ENCODE results near the gene SLC38A3. TPM values are rescaled to one million over a fixed set of nuclear protein-coding genes. Genes with fewer than 3 reads are reported as not detected.

Gene SLC38A3
- total and polyA plus RNA-seq, 9 of the 15 experiments (the other 6 are each of a cell fraction or from before 2014, with no cell fraction given) = 0.09 to 0.38 (median 0.16) TPM; not detected in 6

DNA sequence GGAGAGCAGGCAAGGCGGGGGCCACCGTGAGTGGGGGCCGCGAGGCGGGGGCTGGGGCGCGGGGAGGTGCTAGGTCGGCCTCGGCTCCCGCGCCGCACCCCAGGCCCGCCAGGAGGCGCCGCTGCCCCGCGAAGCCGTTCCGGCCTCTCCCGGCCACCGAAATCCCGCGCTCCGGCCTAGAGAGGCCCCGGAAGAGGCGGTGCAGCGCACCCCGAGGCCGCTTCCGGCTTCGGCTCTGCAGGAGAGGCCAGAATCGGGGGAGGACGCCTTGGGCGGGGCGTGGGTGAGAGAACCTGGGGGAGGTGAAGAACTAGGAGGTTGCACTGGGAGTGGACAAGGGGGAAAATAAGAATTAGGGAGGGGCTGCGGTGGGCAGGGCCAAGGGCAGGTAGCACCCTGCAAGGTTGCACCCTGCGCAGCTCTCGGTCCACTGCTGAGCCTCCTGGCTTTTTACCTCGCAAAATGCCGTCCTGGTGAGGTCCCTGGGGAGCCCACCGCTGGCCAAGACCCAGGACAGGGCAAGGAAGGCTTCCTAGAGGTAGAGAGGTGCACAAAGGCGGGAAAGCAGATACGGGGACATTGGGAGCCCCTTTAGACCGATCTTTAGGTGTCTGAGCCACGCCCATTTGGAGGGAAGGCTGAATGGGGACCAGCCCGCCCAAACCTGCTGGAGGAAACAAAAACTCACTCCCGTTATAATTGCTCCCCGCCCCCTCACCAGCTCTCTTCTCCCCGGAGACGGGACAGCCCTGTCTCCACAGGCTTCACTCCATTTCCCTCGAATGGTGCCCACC lies 22.5 kb downstream of the SLC38A3 start (continued):
- TF ChIP-seq, protein P1, sequence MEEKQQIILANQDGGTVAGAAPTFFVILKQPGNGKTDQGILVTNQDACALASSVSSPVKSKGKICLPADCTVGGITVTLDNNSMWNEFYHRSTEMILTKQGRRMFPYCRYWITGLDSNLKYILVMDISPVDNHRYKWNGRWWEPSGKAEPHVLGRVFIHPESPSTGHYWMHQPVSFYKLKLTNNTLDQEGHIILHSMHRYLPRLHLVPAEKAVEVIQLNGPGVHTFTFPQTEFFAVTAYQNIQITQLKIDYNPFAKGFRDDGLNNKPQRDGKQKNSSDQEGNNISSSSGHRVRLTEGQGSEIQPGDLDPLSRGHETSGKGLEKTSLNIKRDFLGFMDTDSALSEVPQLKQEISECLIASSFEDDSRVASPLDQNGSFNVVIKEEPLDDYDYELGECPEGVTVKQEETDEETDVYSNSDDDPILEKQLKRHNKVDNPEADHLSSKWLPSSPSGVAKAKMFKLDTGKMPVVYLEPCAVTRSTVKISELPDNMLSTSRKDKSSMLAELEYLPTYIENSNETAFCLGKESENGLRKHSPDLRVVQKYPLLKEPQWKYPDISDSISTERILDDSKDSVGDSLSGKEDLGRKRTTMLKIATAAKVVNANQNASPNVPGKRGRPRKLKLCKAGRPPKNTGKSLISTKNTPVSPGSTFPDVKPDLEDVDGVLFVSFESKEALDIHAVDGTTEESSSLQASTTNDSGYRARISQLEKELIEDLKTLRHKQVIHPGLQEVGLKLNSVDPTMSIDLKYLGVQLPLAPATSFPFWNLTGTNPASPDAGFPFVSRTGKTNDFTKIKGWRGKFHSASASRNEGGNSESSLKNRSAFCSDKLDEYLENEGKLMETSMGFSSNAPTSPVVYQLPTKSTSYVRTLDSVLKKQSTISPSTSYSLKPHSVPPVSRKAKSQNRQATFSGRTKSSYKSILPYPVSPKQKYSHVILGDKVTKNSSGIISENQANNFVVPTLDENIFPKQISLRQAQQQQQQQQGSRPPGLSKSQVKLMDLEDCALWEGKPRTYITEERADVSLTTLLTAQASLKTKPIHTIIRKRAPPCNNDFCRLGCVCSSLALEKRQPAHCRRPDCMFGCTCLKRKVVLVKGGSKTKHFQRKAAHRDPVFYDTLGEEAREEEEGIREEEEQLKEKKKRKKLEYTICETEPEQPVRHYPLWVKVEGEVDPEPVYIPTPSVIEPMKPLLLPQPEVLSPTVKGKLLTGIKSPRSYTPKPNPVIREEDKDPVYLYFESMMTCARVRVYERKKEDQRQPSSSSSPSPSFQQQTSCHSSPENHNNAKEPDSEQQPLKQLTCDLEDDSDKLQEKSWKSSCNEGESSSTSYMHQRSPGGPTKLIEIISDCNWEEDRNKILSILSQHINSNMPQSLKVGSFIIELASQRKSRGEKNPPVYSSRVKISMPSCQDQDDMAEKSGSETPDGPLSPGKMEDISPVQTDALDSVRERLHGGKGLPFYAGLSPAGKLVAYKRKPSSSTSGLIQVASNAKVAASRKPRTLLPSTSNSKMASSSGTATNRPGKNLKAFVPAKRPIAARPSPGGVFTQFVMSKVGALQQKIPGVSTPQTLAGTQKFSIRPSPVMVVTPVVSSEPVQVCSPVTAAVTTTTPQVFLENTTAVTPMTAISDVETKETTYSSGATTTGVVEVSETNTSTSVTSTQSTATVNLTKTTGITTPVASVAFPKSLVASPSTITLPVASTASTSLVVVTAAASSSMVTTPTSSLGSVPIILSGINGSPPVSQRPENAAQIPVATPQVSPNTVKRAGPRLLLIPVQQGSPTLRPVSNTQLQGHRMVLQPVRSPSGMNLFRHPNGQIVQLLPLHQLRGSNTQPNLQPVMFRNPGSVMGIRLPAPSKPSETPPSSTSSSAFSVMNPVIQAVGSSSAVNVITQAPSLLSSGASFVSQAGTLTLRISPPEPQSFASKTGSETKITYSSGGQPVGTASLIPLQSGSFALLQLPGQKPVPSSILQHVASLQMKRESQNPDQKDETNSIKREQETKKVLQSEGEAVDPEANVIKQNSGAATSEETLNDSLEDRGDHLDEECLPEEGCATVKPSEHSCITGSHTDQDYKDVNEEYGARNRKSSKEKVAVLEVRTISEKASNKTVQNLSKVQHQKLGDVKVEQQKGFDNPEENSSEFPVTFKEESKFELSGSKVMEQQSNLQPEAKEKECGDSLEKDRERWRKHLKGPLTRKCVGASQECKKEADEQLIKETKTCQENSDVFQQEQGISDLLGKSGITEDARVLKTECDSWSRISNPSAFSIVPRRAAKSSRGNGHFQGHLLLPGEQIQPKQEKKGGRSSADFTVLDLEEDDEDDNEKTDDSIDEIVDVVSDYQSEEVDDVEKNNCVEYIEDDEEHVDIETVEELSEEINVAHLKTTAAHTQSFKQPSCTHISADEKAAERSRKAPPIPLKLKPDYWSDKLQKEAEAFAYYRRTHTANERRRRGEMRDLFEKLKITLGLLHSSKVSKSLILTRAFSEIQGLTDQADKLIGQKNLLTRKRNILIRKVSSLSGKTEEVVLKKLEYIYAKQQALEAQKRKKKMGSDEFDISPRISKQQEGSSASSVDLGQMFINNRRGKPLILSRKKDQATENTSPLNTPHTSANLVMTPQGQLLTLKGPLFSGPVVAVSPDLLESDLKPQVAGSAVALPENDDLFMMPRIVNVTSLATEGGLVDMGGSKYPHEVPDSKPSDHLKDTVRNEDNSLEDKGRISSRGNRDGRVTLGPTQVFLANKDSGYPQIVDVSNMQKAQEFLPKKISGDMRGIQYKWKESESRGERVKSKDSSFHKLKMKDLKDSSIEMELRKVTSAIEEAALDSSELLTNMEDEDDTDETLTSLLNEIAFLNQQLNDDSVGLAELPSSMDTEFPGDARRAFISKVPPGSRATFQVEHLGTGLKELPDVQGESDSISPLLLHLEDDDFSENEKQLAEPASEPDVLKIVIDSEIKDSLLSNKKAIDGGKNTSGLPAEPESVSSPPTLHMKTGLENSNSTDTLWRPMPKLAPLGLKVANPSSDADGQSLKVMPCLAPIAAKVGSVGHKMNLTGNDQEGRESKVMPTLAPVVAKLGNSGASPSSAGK (IDR thresholded peaks at IDR 0.05) = no peak
- TF ChIP-seq, protein P2, sequence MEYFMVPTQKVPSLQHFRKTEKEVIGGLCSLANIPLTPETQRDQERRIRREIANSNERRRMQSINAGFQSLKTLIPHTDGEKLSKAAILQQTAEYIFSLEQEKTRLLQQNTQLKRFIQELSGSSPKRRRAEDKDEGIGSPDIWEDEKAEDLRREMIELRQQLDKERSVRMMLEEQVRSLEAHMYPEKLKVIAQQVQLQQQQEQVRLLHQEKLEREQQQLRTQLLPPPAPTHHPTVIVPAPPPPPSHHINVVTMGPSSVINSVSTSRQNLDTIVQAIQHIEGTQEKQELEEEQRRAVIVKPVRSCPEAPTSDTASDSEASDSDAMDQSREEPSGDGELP (CRISPR knock-in tag; IDR thresholded peaks at IDR 0.05; ENCODE audit: borderline replicate concordance) = peak; percentile 82
- TF ChIP-seq ATF1 (CRISPR knock-in tag; IDR thresholded peaks at IDR 0.05) = no peak
- TF ChIP-seq ATF1 (tag; IDR thresholded peaks at IDR 0.05) = peak; percentile 34; the same call in 1 of the 2 replicates
- TF ChIP-seq ARID1B (IDR thresholded peaks at IDR 0.05) = 0 out of 2 replicates have a peak, but pooled peaks have one; percentile 9
- no peak for TF ChIP-seq ZNF197 (CRISPR knock-in tag; IDR thresholded peaks at IDR 0.05; ENCODE audit: low read depth)
- no peak for TF ChIP-seq PPARD (CRISPR knock-in tag; IDR thresholded peaks at IDR 0.05)
- TF ChIP-seq, protein P3, sequence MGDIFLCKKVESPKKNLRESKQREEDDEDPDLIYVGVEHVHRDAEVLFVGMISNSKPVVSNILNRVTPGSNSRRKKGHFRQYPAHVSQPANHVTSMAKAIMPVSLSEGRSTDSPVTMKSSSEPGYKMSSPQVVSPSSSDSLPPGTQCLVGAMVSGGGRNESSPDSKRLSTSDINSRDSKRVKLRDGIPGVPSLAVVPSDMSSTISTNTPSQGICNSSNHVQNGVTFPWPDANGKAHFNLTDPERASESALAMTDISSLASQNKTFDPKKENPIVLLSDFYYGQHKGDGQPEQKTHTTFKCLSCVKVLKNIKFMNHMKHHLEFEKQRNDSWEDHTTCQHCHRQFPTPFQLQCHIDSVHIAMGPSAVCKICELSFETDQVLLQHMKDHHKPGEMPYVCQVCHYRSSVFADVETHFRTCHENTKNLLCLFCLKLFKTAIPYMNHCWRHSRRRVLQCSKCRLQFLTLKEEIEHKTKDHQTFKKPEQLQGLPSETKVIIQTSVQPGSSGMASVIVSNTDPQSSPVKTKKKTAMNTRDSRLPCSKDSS (IDR thresholded peaks at IDR 0.05; ENCODE audit: low read depth, partially characterized antibody) = no peak
- TF ChIP-seq EGR1 (conservative IDR thresholded peaks at IDR 0.05) = peak; percentile 93
- TF ChIP-seq MBD2 (IDR thresholded peaks at IDR 0.05; ENCODE audit: borderline replicate concordance, low read depth) = peak; percentile 11; the same call in 1 of the 2 replicates
- TF ChIP-seq ARID2 (IDR thresholded peaks at IDR 0.05) = 0 out of 2 replicates have a peak, but pooled peaks have one; percentile 47
- 0 out of 2 replicates have a peak, but pooled peaks have one; percentile 27 for TF ChIP-seq SMAD4 (CRISPR knock-in tag; conservative IDR thresholded peaks at IDR 0.05)
- 0 out of 2 replicates have a peak, but pooled peaks have one; percentile 38 for TF ChIP-seq SNIP1 (IDR thresholded peaks at IDR 0.05; ENCODE audit: low read depth)

Data from K562 (cell line).